ENCODE measurements around the gene SND1.

SND1 gene

GRCh38 chr7:127932496-127932895, 280.5 kb downstream of the SND1 start:
- no peak for DNase-seq (ENCODE audit: low spot score)

GRCh38 chr7:127933146-127933545, 281.2 kb downstream of the SND1 start:
- no peak for DNase-seq (ENCODE audit: low spot score)

- DNase-seq (ENCODE audit: low spot score), result no peak
These were observed 282.7 kb downstream of the SND1 start for GRCh38 chr7:127934711-127935110.

- DNase-seq (ENCODE audit: low spot score), result no peak
These were observed 283.9 kb downstream of the SND1 start for GRCh38 chr7:127935847-127936376.

GRCh38 chr7:127937066-127937680, 285.2 kb downstream of the SND1 start:
- DNase-seq (ENCODE audit: low spot score), result no peak

- no peak for DNase-seq (ENCODE audit: low spot score)
These were observed 286.6 kb downstream of the SND1 start for GRCh38 chr7:127938588-127938987.

GRCh38 chr7:127940381-127941160, 288.6 kb downstream of the SND1 start:
- DNase-seq (ENCODE audit: low spot score), result peak; percentile 37

- no peak for DNase-seq (ENCODE audit: low spot score)
These were observed 289.6 kb downstream of the SND1 start for GRCh38 chr7:127941476-127942210.

GRCh38 chr7:127943541-127944521, 291.8 kb downstream of the SND1 start:
- peak; percentile 97 for DNase-seq (ENCODE audit: low spot score)

GRCh38 chr7:127946111-127946510, 294.1 kb downstream of the SND1 start:
- no peak for DNase-seq (ENCODE audit: low spot score)

GRCh38 chr7:127946847-127947246, 294.9 kb downstream of the SND1 start:
- no peak for DNase-seq (ENCODE audit: low spot score)

- no peak for DNase-seq (ENCODE audit: low spot score)
These were observed 296.3 kb downstream of the SND1 start for GRCh38 chr7:127948312-127948711.

- DNase-seq (ENCODE audit: low spot score), result no peak
These were observed 296.9 kb downstream of the SND1 start for GRCh38 chr7:127948930-127949329.

GRCh38 chr7:127949769-127950222, 297.8 kb downstream of the SND1 start:
- peak; percentile 37 for DNase-seq (ENCODE audit: low spot score)

GRCh38 chr7:127950233-127950935, 298.4 kb downstream of the SND1 start:
- peak; percentile 75 for DNase-seq (ENCODE audit: low spot score)

GRCh38 chr7:127953423-127954356, 301.7 kb downstream of the SND1 start:
- no peak for DNase-seq (ENCODE audit: low spot score)

- no peak for DNase-seq (ENCODE audit: low spot score)
These were observed 302.4 kb downstream of the SND1 start for GRCh38 chr7:127954357-127954748.

GRCh38 chr7:127955051-127955531, 303.1 kb downstream of the SND1 start:
- DNase-seq (ENCODE audit: low spot score), result no peak

- DNase-seq (ENCODE audit: low spot score), result no peak
These were observed 305.9 kb downstream of the SND1 start for GRCh38 chr7:127957886-127958285.
